Cardiac fibroblast (primary cell): ENCODE measurements around the gene LRRC3.
"Not testable (repeated sequence)": the region's sequence is repeated elsewhere in the genome, so short reads cannot be mapped to it uniquely, and the experiment has no call there.

Source experiments
- DNase-seq, 2 donors: peaks; one replicate each; pipeline versions ENCODE4 v3.0.0 to v3.0.0-alpha.2; 2010; ENCODE audit warnings: low read depth in 2 of 2
- H3K4me3 ChIP-seq, 2 donors: replicated peaks in 1 of 2; 1 replicate in 1 of 2; 2 replicates in 1 of 2; pipeline ENCODE4 v1.5.1; 2011; ENCODE audit warnings: low read depth in 2 of 2, low read length in 2 of 2, mild to moderate bottlenecking in 2 of 2, moderate library complexity in 1 of 2
- CTCF ChIP-seq: IDR thresholded peaks from one replicate; pipeline ENCODE4 v1.5.1; 2011; ENCODE audit warnings: low read depth, mild to moderate bottlenecking, low read length, inconsistent platforms

The LRRC3 gene

DNA sequence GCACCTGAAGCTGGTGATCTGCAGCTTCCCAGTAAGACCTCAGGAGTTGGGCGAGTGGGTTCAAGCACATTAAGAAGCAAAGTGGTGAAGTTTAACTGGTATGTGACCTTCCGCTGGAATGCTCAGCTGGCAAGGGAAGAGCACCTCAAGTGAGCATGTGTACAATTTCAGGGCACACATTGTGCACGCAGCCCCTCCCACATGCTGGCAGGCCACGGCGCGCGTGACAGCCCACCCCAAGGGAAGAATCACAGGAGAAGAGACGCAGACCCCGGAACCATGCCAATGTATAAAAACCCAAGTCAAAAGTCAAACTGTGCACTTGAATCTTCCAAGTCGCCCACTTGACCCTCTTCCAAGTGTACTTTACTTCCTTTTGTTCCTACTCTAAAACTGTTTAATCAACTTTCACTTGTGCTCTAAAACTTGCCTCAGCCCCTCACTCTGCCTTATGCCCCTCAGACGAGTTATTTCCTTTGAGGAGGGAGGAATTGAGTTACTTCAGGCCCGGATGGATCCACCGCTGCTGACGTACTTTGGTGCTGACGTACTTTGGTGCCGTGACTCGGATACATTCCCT lies 20.0 kb downstream of the LRRC3 start:
- no peak for DNase-seq
- TF ChIP-seq CTCF: no peak
- H3K4me3 ChIP-seq: no peak overlapping the region

- no peak overlapping the region for H3K4me3 ChIP-seq
- no peak for TF ChIP-seq CTCF
- DNase-seq: no peak
These were observed 21.8 kb downstream of the LRRC3 start for GRCh38 chr21:44477131-44477530.

GRCh38 chr21:44477712-44478111 lies 22.4 kb downstream of the LRRC3 start:
- no peak for TF ChIP-seq CTCF
- H3K4me3 ChIP-seq: no peak overlapping the region
- DNase-seq: no peak

- no peak for DNase-seq
- H3K4me3 ChIP-seq: no peak overlapping the region
- no peak for TF ChIP-seq CTCF
These were observed 23.0 kb downstream of the LRRC3 start for GRCh38 chr21:44478124-44478800.

GRCh38 chr21:44478801-44479167 lies 23.5 kb downstream of the LRRC3 start:
- DNase-seq: no peak
- TF ChIP-seq CTCF: no peak
- no peak overlapping the region for H3K4me3 ChIP-seq

GRCh38 chr21:44479556-44480199 lies 24.4 kb downstream of the LRRC3 start:
- not testable (repeated sequence) for H3K4me3 ChIP-seq
- peak; percentile 60 for TF ChIP-seq CTCF
- DNase-seq: peak; percentile 17 to 32
